Amniotic stem cell (primary cell): Measurements from ENCODE around the gene LGALS3.
"Not testable (repeated sequence)": the region's sequence is repeated elsewhere in the genome, so short reads cannot be mapped to it uniquely, and the experiment has no call there.

Source experiments
- DNase-seq: peaks from one replicate; lab custom pipeline; 2025; lab: John Stamatoyannopoulos, UW

Gene LGALS3

DNA sequence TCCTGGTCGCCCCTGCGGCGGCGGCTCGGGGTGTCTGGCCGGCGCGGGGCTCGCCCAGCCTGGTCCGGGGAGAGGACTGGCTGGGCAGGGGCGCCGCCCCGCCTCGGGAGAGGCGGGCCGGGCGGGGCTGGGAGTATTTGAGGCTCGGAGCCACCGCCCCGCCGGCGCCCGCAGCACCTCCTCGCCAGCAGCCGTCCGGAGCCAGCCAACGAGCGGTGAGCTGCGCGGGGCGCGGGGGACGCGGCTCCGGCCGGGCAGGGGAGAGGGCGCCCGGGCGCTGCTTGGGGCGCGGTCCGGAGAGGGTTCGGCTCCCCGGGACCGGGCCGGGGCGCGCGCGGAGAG lies at the start of gene LGALS3:
LGALS3 (plus strand) TSS at position 167 of the 342 bp plus-strand sequence. CDS start 8,122 bp downstream, outside the sequence.
- no peak for DNase-seq

DNA sequence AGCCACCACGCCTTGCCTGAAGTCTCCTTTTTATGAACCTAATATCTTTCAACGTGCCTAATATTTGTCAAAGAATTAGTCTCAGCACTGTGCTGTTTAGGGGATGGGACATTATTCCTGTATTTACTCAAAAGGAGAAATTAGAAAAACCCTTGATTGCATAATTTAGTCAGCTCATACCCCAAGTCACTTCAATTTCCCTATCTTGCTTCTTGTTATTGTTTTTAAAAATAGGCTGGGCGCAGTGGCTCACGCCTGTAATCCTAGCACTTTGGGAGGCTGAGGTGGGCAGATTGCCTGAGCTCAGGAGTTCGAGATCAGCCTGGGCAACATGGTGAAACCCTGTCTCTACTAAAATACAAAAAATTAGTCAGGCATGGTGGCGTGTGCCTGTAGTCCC lies 49.1 kb upstream of the LGALS3 start:
- DNase-seq = not testable (repeated sequence)

DNA sequence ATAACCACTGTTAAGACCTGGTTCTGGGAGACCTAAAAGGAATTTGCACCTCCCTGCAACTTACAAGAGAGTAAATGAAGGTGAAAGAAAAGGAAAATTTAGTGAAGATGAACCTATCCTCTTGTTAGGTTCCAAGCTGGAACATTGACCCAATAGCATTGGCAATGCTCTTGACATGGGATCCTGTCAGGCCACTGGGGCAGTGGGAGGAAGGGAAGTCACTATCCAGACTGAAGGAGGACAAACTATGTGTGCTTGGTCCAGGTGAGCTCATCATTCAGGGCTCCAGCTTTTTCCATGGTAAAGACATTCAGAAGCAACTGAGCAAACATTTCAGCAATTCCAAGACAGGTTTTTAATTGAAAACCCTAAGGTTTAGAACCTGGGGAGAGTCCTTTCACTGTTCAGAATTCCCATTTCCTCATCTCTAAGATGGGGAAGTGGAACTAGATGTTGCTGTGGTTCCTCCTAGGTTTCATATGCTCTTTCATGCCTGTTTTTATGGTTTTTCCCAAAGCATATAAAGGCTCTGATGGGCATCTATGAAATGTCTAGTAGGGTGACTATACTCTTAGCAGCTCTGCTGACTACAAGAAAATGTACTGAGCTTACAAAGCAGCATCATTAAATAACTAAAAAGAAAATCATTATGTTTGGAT lies 44.5 kb upstream of the LGALS3 start:
- DNase-seq = no peak

DNA sequence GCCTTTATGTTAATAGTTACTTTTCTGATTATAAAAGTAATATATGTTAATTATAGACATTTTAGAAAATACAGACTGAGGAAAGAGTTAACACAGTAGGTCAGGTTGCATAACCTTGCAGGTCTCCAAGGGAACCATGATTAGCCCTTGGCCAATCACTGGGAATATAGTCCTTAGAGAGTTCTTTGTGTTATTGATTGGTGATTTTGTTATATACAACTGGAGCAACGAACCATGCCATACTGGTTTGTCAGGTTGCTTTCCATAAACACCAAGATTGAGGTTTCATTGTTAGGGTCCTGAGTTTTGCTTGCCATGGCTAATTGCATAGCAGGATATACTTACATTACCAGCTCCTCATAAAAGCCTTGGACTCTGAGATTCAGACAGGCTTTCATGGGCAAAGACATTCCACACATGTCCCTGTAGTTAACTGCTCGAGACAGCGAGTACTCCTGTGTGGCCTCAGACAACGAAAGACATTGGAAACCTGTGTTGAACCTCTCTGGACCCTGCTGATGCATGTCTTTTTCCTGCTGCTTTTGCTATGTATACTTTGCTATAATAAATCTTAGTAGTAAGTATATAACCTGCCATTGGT lies 43.9 kb upstream of the LGALS3 start:
- DNase-seq = no peak

DNA sequence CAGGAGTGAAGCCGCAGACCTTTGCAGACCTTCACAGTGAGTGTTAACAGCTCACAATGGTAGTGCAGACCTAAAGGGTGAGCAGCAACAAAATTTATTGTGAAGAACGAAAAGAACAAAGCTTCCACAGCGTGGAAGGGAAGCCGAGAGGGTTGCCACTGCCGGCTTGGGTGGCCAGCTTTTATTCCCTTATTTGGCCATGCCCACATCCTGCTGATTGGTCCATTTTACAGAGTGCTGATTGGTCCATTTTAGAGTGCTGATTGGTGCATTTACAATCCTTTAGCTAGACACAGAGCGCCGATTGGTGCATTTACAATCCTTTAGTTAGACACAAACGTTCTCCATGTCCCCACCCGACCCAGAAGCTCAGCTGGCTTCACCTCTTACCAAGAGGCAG lies 42.1 kb upstream of the LGALS3 start:
- no peak for DNase-seq

DNA sequence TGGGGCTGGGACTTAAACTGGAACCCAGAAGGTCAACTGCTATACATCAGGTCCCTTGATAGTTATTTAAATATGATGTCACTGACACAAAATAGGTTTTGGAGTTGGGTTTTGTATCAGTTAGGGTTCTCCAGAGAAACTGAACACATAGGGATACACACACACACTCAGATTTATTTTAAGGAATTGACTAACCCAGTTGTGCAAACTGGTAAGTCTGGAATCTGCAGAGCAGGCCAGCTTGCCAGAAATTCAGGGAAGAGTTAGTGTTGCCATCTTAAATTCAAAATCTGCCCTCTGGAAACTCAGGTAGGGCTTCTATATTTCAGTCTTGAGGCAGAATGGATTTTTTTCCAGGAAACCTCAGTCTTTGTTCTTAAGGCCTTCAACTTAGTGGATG lies 40.7 kb upstream of the LGALS3 start:
- DNase-seq = no peak

DNA sequence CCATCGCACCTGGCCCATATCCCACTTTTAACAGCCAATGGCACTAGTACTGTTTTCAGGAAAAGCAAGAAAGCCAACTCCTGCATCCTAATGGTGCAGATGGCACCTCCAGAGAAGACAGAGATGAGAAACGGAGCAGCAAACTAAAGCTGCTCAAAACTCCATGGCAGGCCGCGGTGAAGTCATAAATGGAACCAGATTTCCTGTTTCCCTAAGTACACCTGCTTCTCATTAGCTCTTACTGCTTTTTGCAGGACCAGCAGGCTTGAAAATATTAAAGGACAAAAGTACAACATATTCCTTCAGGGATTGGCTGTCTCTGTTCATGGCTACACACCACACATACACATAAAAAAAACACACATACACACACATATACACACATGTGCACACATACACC lies 36.7 kb upstream of the LGALS3 start:
- no peak for DNase-seq

DNA sequence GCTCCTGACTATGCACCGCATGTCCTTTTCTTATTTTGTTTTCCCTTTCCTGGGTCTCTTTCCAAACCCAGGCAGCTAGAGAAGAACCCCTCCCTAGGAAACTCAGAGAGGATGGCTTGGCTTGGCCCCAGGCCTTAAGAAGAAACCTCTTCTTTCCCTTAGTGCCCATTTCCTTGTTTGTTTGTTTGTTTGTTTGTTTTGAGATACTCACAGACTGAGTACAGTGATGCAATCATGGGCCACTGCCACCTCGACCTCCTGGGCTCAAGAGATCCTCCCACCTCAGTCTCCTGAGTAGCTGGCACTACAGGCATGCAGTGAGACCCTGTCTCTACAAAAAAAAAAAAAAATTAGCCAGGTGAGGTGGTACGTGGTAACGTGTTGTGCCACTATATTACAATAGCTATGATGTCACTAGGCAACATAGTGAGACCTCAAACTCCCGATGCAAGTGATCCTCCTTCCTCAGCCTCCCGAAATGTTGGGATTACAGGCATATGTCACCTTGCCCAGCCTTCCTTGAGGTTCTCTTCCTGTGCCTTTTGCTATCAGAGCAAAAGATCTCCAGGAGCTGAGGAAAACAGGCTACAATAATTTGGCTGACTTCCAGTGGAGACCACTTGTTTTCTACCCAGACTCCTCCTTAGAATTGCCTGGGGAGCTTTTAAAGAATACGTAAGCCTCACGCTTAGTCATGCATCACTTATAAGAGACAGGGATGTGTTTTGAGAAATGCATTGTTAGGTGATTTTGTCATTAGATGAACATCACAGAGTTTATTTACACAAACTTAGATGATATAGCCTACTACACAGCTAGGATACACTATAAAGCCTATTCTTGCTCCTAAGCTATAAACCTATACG lies 34.5 kb upstream of the LGALS3 start:
- DNase-seq = peak; percentile 9

DNA sequence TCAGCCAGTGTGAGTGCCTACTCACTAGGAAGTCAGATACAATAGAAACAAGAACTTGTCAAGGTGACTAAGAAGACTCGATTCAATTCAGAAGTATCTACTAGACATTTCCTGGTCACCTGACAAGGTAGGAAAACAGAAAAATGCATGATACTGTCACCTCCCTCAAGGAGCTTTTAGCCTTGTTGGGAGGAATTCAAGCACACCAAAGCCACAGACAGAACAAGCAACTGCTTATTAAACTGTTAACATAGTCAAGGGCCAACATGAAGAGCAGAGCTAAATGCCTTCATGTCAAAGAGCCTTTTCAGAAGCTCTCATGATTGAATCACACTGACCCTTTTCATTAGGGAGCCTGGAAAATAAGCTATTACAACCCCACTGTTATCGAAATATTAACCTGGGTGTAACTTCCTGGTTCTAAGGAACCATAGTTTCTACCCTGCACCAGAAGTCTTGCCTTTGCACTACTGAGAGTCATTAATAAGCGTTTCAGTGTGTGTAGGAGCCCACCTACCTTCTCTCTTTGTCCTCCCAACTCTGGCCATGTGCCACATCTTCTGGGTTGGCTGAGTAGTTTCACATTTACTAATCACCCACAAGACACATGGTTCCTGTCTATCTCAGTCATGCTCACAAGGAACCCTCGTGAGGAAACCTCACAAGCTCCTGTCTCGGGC lies 31.0 kb upstream of the LGALS3 start:
- DNase-seq = no peak

DNA sequence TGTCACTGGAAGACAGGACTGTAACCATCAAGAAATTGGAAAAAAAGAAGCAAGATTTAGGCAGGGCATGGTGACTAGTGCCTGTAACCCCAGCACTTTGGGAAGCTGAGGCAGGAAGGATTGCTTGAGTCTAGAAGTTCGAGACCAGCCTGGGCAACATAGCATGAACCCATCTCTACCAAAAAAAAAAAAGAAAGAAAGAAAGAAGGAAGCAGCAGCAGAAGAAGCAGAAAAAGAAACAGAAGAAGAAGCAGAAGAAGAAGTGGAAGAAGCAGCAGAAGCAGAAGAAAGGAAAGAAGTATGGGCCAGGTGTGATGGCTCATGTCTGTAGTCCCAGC lies 30.5 kb upstream of the LGALS3 start:
- no peak for DNase-seq

DNA sequence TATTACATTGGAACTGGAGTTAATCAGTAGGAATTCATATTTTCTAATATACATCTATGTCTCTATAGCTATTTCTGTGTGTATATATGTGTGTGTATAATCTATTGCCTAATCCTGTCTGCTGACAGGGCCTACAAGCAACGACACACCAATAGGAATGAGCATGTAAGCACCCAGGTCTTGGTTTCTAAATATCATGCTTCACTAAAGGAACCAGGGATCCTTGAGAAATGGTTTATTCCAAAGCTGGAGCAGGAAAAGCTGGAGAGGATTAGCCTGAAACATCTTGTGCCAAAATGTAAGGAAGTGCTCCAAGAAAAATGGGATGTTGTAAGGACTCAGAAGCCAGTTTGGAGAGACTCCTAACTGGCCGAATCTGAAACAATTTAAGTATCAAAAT lies 29.3 kb upstream of the LGALS3 start:
- DNase-seq = no peak

DNA sequence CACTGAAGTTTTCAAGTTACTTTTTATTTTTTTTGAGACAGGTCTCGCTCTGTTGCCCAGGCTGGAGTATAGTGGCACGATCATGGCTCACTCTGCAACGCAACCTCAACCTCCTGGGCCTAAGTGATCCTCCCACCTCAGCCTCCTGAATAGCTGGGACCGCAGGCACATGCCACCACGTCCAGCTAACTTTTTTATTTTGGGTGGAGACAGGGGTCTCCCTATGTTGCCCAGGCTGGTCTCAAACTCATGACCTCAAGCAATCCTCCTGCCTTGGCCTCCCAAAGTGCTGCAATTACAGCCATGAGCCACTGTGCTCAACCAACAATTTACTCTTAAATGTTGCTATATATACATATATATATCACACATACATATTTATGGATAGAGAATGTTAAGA lies 27.4 kb upstream of the LGALS3 start:
- DNase-seq = no peak

DNA sequence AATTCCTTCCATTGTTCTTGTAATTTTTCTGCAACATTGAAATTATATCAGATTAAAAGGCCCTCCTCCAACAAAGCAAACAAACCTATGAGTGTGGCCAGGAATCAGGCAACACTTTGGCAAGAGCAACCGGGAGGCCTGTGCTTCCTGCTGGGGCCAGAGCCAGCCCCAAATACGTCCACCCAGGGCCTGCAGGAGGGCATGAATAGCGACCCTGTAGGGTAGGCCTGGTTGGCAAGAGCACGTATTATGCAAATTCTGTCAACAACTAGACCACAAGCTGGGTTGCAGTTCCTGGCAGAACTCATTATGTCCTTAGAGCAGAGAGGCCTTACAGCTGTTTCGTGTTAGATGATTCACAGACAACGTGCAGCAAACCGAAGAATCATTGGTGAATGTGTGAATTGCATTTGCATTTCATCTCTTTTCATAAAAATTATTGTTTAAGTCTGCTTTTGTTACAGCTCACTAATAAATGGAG lies 26.9 kb upstream of the LGALS3 start:
- DNase-seq = peak; percentile 90

DNA sequence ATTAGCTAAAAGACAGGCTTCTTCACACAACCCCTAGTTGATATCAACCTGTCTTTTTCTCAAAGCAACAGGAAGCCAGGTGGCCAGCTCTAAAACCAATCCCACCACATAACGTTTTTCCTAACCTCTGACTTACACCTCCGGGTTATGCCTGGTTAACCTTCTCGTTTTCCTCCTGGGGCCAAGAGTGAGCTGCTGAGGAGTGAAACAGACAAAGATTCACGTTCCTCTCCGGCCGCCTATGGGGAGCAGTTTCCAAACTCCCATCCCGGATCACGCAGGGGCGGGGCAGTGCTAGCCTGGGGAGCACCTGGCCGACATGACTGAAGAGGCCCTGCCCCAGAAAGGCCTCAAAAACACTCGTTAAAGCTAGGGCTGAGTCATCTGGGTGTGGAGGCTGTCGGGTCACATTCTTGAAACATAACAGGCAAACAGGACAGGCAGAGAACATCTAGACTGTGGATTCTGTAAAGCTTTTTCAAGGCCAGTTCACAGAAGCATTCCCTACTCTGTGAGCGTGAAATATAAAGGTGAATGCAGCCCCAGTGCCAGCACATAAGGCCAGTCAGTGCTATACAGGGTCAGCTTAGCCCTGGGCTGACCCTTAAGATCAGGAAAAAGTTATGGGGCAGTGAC lies 25.9 kb upstream of the LGALS3 start:
- DNase-seq = peak; percentile 57

DNA sequence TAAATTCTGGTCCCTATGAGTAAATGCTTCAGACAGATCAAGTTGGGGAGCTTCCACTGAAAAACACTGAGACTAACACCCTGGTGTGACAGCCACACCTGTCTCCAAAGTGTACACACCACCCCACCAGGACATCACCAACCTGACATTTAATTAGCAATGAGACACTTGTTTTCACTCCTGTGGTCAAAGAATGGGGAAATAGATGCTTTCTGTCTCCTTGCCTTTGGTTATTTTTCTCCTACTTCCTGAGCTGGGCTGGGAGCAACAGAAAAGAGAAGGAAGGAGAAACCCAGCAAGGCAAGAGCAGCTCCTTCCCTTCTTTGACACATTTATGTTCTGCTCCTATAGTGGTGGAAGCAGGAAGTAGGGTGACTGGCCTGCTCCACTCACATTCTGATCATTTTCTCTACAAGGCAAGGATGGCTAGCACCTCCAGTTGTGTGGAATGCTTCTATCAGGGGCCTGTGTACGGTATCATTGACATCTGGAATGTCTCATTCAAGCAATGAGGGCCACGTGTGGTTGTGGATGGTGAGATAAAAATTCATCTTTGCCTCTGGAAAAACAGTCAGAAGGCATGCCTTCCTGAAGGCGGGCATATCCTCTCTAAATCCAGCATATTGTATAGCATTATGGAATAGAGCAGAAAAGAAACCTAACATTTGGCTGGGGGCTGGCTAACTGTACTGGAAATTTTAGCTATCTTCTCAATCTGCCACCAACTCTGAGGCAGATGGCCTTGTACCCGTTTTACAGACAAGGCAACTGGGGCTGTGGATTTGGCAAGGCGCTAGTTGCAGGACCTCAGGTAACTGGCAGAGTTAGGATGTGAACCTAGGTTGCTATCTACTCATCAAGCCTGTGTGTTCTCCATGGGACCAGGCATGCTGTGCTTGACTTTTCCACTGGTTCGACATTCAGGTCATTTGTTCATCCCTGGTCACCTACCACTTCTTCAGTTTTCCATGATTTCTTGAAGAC lies 24.8 kb upstream of the LGALS3 start:
- no peak for DNase-seq

DNA sequence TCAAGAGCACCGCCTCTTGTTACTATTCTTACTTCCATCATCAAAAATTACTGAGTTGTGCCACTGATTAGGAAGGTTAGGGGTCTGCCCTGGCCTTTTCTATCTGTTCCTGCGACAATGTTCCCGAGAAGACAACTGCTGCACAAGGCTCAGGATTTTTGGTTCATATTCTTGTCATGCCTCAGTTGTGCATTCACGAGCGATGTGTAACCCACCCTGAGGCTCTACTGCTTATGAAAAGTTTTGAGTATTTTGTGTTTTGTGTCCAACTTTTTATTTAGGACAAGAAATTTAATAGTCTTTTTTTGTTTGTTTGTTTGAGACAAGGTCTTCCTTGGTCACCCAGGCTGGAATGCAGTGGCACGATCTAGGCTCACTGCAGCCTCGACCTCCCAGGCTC lies 23.1 kb upstream of the LGALS3 start:
- DNase-seq = no peak

DNA sequence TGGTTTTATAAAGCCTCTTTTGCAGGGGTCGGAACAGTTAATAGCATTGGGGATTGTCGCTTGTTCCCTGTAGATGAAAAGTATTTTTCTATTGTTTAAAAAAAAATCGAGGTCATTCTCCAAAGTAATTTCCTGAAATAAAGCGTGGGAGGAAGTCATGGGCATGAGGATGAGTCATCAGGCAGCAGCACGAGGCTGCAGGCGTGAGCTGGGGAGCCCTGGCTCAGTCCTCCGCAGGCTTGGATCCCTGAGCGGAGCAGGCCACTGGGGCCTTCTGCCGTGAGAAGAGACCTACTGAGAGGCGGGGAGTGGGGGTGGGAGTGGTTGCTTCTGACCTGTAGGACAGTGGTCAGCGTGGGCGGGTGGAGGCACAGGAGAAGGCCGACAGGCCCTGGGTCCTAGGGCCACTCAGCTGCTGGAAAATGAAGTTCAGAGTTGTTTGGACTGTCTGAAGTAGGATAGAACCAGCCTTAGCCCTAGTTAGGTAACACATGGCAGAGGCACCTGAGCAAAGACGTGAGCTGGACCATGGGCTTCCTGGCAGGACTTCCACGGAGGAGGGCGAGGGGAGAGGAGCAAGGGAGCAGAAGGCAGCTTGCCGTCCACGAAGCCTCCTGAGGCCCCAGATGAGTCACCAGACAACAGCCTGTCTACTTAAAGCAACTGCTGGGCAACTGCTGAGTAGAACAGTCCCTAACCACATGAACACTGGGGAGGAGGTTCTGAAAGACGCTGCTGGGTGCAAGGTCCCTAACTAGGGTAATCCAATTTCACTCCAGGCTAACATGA lies 21.1 kb upstream of the LGALS3 start:
- peak; percentile 97 for DNase-seq

DNA sequence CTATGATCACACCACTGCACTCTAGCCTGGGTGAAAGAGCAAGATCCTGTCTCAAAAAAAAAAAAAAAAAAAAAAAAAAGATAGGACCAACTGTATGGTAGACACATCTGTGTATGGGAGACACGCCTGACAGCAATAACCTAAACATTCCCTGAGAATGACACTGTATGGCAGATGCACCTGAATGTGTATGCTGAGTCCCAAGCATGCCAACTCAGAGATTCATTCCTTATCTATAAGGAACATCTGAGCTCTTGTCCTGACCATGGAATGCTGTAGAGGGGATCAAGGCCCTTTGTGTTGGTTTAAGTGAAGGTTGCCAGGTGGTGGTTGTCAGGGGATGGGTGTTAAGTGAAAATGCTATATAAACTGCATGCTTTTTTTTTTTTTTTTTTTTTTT lies 19.2 kb upstream of the LGALS3 start:
- no peak for DNase-seq

DNA sequence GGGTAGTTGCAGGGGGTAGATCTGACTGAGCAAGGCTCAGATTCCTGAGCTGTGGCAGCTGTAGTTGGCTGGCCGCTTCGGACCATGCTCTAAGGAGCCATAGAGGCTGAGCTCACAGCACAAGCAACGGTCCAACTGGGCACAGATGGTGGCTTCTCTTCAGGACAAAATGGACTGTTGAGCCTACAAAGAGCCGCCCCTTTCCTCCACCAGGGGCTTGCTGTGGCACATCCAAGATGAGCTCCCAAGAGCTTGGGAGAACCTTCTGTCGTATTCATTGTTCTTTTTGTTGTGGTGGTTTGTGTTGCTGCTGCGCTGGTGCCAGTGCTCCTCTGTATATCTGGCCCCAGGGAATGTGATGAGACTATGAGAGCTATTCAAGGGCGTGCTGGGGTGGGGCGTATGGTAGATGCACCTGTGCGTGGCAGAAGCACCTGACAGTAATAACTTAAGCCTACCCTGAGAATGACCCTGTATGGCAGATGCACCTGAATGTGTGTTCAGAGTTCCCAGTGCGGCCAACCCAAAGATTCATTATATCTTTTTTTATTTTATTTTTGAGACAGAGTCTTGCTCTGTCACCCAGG lies 17.8 kb upstream of the LGALS3 start:
- no peak for DNase-seq

DNA sequence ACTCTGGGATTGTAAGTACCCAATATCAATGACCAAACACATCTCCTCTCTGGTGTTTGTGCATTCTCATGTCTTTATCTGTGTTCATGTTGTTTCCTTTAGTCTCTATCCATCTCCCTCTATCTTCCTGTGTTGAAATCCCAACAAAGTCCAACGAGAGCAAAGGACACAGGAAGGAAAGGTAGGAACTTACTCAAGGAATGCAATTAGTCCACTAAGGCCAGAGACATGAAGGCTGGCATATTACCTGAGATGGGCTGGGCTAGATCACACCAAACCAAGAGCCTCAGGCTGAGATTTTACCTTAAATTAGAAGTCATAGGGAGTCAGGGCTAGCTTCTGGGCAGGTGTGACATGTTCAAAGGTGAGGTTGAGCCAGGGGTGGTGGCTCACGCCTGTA lies 14.3 kb upstream of the LGALS3 start:
- DNase-seq = no peak
